ENCODE results near the gene HDAC4.

The HDAC4 gene

DNA sequence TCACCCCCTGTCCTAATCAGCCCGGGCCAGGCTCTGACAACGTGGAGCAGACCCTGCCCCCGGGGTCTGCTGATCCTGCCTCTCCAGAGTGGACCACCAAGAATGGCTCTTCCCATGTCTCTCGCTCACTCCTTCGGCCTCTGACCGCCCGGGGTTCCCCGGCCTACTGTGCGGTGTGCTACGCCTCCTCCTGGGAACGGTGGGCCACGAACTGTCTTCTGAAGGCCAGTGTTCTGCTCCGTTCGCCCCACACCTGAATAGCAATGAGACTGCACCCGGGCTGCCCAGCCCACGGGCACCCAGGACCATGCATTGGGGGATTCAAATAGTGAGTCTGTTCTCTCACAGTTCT, 363.3 kb downstream of the HDAC4 start:
- H3K27ac ChIP-seq (ENCODE audit: extremely low read depth, low read depth, low read length), result no peak overlapping the region
- CTCF ChIA-PET, result no interaction called here
- H3K4me1 ChIP-seq (ENCODE audit: control insufficient read depth, insufficient read depth, low read length), result no peaks in the 10 kb centered on the region
- no peak overlapping the region for H3K4me3 ChIP-seq (ENCODE audit: low read depth, low read length)
- POLR2A ChIA-PET, result no interaction called here
- H3K36me3 ChIP-seq (ENCODE audit: control insufficient read depth in 2 of 2, insufficient read depth in 1 of 2, low read length in 2 of 2), result no peaks in the 10 kb centered on the region
- no peaks in the 10 kb centered on the region for H3K9me3 ChIP-seq (ENCODE audit: control insufficient read depth, insufficient read depth, low read depth, low read length)
- no peak for TF ChIP-seq ZNF157 (tag by site-specific recombination; IDR thresholded peaks at IDR 0.05)
- TF ChIP-seq ZNF426 (tag by site-specific recombination; IDR thresholded peaks at IDR 0.05), result no peak
- no peak for TF ChIP-seq MEIS1 (CRISPR knock-in tag; IDR thresholded peaks at IDR 0.05; ENCODE audit: borderline replicate concordance)
- TF ChIP-seq ZFP41 (tag by site-specific recombination; IDR thresholded peaks at IDR 0.05; ENCODE audit: borderline replicate concordance), result no peak
- TF ChIP-seq ZNF114 (tag by site-specific recombination; IDR thresholded peaks at IDR 0.05), result no peak
- TF ChIP-seq PRDM2 (tag by site-specific recombination; IDR thresholded peaks at IDR 0.05; ENCODE audit: borderline replicate concordance), result no peak
- TF ChIP-seq ZNF830 (tag by site-specific recombination; IDR thresholded peaks at IDR 0.05; ENCODE audit: low read depth), result no peak
- TF ChIP-seq ZNF549 (tag by site-specific recombination; IDR thresholded peaks at IDR 0.05), result no peak
- no peak for TF ChIP-seq KLF1 (tag by site-specific recombination; IDR thresholded peaks at IDR 0.05)
- TF ChIP-seq ZNF416 (tag by site-specific recombination; IDR thresholded peaks at IDR 0.05), result no peak
- no peak for TF ChIP-seq ZNF292 (tag by site-specific recombination; IDR thresholded peaks at IDR 0.05; ENCODE audit: borderline replicate concordance, low read depth)
- no peak for TF ChIP-seq ZNF600 (tag by site-specific recombination; IDR thresholded peaks at IDR 0.05)
- no peak for TF ChIP-seq ZNF169 (tag by site-specific recombination; IDR thresholded peaks at IDR 0.05)

DNA sequence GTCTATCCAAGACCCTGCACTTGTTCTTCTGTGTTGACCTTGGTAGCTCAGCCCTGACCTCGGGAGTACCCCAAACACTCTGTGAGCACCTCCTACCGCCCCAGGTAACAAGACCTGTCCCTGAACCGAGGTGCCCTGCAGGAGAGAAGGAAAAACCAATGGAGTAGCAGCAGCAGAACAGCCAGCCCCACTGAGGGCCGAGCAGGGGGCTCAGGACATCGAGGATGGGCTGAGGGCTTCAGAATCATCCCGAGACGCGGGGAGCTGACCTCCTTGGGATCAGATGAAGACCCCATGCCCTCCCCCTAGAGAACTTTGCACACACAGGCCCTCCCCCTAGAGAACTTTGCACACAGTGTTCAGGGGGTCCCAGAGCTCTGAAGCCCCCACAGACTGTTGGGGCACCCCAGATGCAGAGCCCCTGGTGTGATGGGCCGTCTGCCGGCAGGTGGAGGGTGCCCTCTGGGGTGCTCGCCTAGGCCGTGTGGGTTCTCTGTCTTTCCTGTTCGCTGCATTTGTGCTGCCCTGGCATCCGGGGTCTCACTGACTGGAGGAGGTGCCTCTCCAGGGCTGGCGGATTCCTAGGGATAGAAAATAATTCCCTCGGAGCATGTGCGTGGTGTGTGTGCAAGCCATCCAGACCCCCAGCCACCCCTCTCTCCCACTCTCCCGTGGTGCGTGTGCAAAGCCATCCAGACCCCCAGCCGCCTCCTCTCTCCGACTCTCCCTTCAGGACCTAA, 363.8 kb downstream of the HDAC4 start:
- ChIA-PET CTCF (interaction anchor here (0.7 kb wide), 1 partner anchor 652 kb away, joined by 3 read pairs; no protein-coding TSS in a partner anchor), POLR2A (no interaction called here)
- Histone ChIP-seq H3K4me1 (ENCODE audit: control insufficient read depth, insufficient read depth, low read length) (no peaks in the 10 kb centered on the region), H3K9me3 (ENCODE audit: control insufficient read depth, insufficient read depth, low read depth, low read length) (no peaks in the 10 kb centered on the region), H3K36me3 (ENCODE audit: control insufficient read depth in 2 of 2, insufficient read depth in 1 of 2, low read length in 2 of 2) (no peaks in the 10 kb centered on the region), H3K4me3 (ENCODE audit: low read depth, low read length) (no peak overlapping the region), H3K27ac (ENCODE audit: extremely low read depth, low read depth, low read length) (no peak overlapping the region)
- TF ChIP-seq GLIS2 (tag by site-specific recombination; IDR thresholded peaks at IDR 0.05) (no peak), SP7 (tag by site-specific recombination; IDR thresholded peaks at IDR 0.05) (no peak), ZNF768 (tag by site-specific recombination; IDR thresholded peaks at IDR 0.05) (no peak), ZNF16 (tag by site-specific recombination; IDR thresholded peaks at IDR 0.05; ENCODE audit: low read depth) (no peak)
